ENCODE measurements around the gene TM4SF1. TPM values are rescaled to one million over a fixed set of nuclear protein-coding genes. Genes with fewer than 3 reads are reported as not detected.

TM4SF1 gene
- total and polyA plus RNA-seq, 2 donors (not counting 3 experiments of a cell fraction or from before 2014, with no cell fraction given): 559 to 1,407 TPM

DNA sequence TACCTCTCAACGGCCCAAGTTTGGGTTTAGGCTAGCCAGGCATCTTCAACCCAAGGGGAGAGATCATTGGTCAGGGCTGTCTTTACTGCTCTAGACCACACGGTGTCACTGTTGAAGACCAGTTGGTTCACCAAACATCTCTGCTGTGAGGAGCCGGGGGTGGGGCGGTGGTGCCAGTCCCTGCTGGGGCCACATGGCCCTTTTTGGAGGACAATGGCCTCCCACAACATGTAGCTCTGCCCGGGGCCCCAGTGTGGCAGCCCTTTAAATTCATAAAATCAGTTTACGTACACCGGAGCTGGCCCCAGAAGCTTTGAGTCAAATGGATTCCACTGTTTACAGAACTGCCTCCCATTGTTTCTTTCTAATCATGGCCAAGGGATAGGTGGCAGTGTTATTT, 24.9 kb downstream of the TM4SF1 start:
- TF ChIP-seq JUN (IDR thresholded peaks at IDR 0.05; ENCODE audit: borderline replicate concordance, insufficient read depth, insufficient read length, low read depth) (no peak), CTCF (IDR thresholded peaks at IDR 0.05; ENCODE audit: extremely low read depth in 1 of 2, insufficient read depth in 1 of 2, low read depth in 1 of 2, low read length in 2 of 2) (peak; percentile 74), EZH2 (IDR thresholded peaks at IDR 0.05; ENCODE audit: borderline replicate concordance, low read depth, low read length, severe bottlenecking) (no peak), POLR2AphosphoS5 (IDR thresholded peaks at IDR 0.05; ENCODE audit: insufficient read depth, low read depth, low read length) (no peak)
- Histone ChIP-seq H3K27me3 (ENCODE audit: control insufficient read depth in 2 of 2, insufficient read depth in 2 of 2, low read length in 2 of 2) (no peaks in the 10 kb centered on the region), H2AFZ (ENCODE audit: low read depth, low read length) (peak overlapping the region; percentile 62), H3K9ac (replicated peaks; ENCODE audit: extremely low read depth, insufficient read depth, low read length) (no peak overlapping the region), H3K4me3 (replicated peaks in 1 of 3; ENCODE audit: insufficient read depth in 1 of 3, low read depth in 1 of 3, low read length in 3 of 3) (no peak overlapping the region), H3K36me3 (ENCODE audit: control insufficient read depth in 2 of 2, extremely low read depth in 1 of 2, insufficient read depth in 2 of 2, low read length in 2 of 2) (no peaks in the 10 kb centered on the region), H3K79me2 (ENCODE audit: control insufficient read depth, insufficient read depth, low read length) (no peaks in the 10 kb centered on the region), H3K4me1 (ENCODE audit: control insufficient read depth, extremely low read depth, insufficient read depth, low read length) (peaks cover 12% of the 10 kb centered on the region), H4K20me1 (replicated peaks; ENCODE audit: control insufficient read depth, extremely low read depth, insufficient read depth, low read length) (no peaks in the 10 kb centered on the region), H3K9me3 (replicated peaks; ENCODE audit: control insufficient read depth, insufficient read depth, low read length) (no peaks in the 10 kb centered on the region), H3K9me1 (replicated peaks; ENCODE audit: control insufficient read depth, extremely low read depth, insufficient read depth, low read length) (no peaks in the 10 kb centered on the region), H3K4me2 (ENCODE audit: insufficient read depth, low read length) (no peak overlapping the region), H3K27ac (ENCODE audit: insufficient read depth, low read depth, low read length) (no peak overlapping the region)
- CTCF ChIA-PET: interaction anchor here (0.9 to 3.5 kb wide), 11 partner anchors 9 to 141 kb away, joined by 3 to 35 read pairs (median 7); partner anchors contain the start of gene TM4SF1
- FAIRE-seq (peak; percentile 99), DNase-seq (ENCODE audit: low read depth, low spot score) (peak; percentile 70)
- POLR2A ChIA-PET: no interaction called here
- intact Hi-C loops (cut with micrococcal nuclease): loop anchor here (1.0 kb wide), 6 partner anchors 12 to 137 kb away; no protein-coding TSS in a partner anchor
- dilution Hi-C loops (cut with MboI; ENCODE audit: extremely low pct_ligation_motif_present, low sequenced_read_pairs): no loop called here
- BruUV-seq (replicated peaks): no TSS peak

DNA sequence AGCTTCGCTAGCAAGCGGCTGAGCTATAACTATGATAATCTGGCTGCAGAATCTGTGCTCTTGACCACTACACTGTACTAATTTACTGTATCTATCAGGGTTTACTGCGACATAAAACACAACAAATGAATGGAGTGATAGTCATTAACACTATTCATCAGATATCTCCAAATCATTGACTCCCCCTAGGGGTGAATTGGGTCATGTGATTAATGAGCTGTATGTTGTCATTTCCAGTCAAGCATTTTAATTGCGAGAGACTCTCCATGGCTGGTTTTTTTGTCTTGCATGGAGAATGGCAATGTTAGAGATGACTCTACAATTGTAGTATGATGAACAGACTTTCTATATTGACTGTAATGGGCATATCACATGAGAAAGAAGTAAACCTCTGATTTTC, 33.5 kb downstream of the TM4SF1 start:
- FAIRE-seq: no peak
- dilution Hi-C loops (cut with MboI; ENCODE audit: extremely low pct_ligation_motif_present, low sequenced_read_pairs): no loop called here

More for the DNA sequence above, 33.5 kb downstream of the TM4SF1 start:
- H2AFZ ChIP-seq (ENCODE audit: low read depth, low read length): no peak overlapping the region
- H3K27ac ChIP-seq (ENCODE audit: insufficient read depth, low read depth, low read length): no peak overlapping the region
- no peak for DNase-seq (ENCODE audit: low read depth, low spot score)
- H4K20me1 ChIP-seq (replicated peaks; ENCODE audit: control insufficient read depth, extremely low read depth, insufficient read depth, low read length): no peaks in the 10 kb centered on the region
- H3K9me3 ChIP-seq (replicated peaks; ENCODE audit: control insufficient read depth, insufficient read depth, low read length): no peaks in the 10 kb centered on the region
- H3K9ac ChIP-seq (replicated peaks; ENCODE audit: extremely low read depth, insufficient read depth, low read length): no peak overlapping the region
- H3K4me2 ChIP-seq (ENCODE audit: insufficient read depth, low read length): no peak overlapping the region
- ChIA-PET CTCF (interaction anchor here (0.9 to 2.6 kb wide), 7 partner anchors 10 to 141 kb away, joined by 3 to 18 read pairs (median 6); no protein-coding TSS in a partner anchor), POLR2A (interaction anchor here (1.2 to 1.7 kb wide), 3 partner anchors 12 to 34 kb away, joined by 3 to 5 read pairs (median 5); partner anchors contain the start of gene TM4SF1)
- TF ChIP-seq MYC (IDR thresholded peaks at IDR 0.05; ENCODE audit: low read depth, low read length) (no peak), FOS (IDR thresholded peaks at IDR 0.05; ENCODE audit: borderline replicate concordance, insufficient read depth, low read length) (no peak), CTCF (IDR thresholded peaks at IDR 0.05; ENCODE audit: extremely low read depth in 1 of 2, insufficient read depth in 1 of 2, low read depth in 1 of 2, low read length in 2 of 2) (no peak), POLR2AphosphoS5 (IDR thresholded peaks at IDR 0.05; ENCODE audit: insufficient read depth, low read depth, low read length) (no peak), EZH2 (IDR thresholded peaks at IDR 0.05; ENCODE audit: borderline replicate concordance, low read depth, low read length, severe bottlenecking) (no peak), POLR2A (IDR thresholded peaks at IDR 0.05; ENCODE audit: low read depth, low read length) (no peak), GATA2 (IDR thresholded peaks at IDR 0.05; ENCODE audit: insufficient read depth, insufficient read length, low read depth, low read length) (no peak), JUN (IDR thresholded peaks at IDR 0.05; ENCODE audit: borderline replicate concordance, insufficient read depth, insufficient read length, low read depth) (no peak)
- TF ChIP-seq, protein P1, sequence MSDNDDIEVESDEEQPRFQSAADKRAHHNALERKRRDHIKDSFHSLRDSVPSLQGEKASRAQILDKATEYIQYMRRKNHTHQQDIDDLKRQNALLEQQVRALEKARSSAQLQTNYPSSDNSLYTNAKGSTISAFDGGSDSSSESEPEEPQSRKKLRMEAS (IDR thresholded peaks at IDR 0.05; ENCODE audit: insufficient read depth, insufficient read length): no peak
- no peaks in the 10 kb centered on the region for H3K9me1 ChIP-seq (replicated peaks; ENCODE audit: control insufficient read depth, extremely low read depth, insufficient read depth, low read length)
- no peaks in the 10 kb centered on the region for H3K27me3 ChIP-seq (ENCODE audit: control insufficient read depth in 2 of 2, insufficient read depth in 2 of 2, low read length in 2 of 2)
- H3K4me3 ChIP-seq (replicated peaks in 1 of 3; ENCODE audit: insufficient read depth in 1 of 3, low read depth in 1 of 3, low read length in 3 of 3): no peak overlapping the region
- intact Hi-C loops (cut with micrococcal nuclease): no loop called here
- no peaks in the 10 kb centered on the region for H3K36me3 ChIP-seq (ENCODE audit: control insufficient read depth in 2 of 2, extremely low read depth in 1 of 2, insufficient read depth in 2 of 2, low read length in 2 of 2)
- BruUV-seq (replicated peaks): no TSS peak
- H3K79me2 ChIP-seq (ENCODE audit: control insufficient read depth, insufficient read depth, low read length): no peaks in the 10 kb centered on the region
- H3K4me1 ChIP-seq (ENCODE audit: control insufficient read depth, extremely low read depth, insufficient read depth, low read length): peaks cover 49% of the 10 kb centered on the region

All from endothelial cell of umbilical vein (primary cell).